ENCODE measurements around the gene RIMKLA. TPM values are rescaled to one million over a fixed set of nuclear protein-coding genes. Genes with fewer than 3 reads are reported as not detected.

The RIMKLA gene
- total RNA-seq, 1 donor from 2014 or later = 4.1 TPM

- Mint-ChIP-seq H3K36me3 (ENCODE audit: unreplicated experiment) (no peaks in the 10 kb centered on the region), H3K27me3 (ENCODE audit: unreplicated experiment) (peaks cover 3% of the 10 kb centered on the region), H3K4me3 (ENCODE audit: unreplicated experiment) (no peak overlapping the region), H3K9me3 (ENCODE audit: unreplicated experiment) (no peaks in the 10 kb centered on the region), H3K27ac (ENCODE audit: unreplicated experiment) (no peak overlapping the region), H3K4me1 (ENCODE audit: low read depth, unreplicated experiment) (no peaks in the 10 kb centered on the region)
- DNase-seq = no peak
- no peak for TF ChIP-seq CTCF (IDR thresholded peaks at IDR 0.05; ENCODE audit: partially characterized antibody, unreplicated experiment)
Observed at GRCh38 chr1:42370876-42371549, 9.6 kb upstream of the RIMKLA start.

GRCh38 chr1:42372796-42373195 is 7.8 kb upstream of the RIMKLA start:
- Mint-ChIP-seq H3K36me3 (ENCODE audit: unreplicated experiment) (no peaks in the 10 kb centered on the region), H3K27me3 (ENCODE audit: unreplicated experiment) (peaks cover 3% of the 10 kb centered on the region), H3K9me3 (ENCODE audit: unreplicated experiment) (no peaks in the 10 kb centered on the region), H3K27ac (ENCODE audit: unreplicated experiment) (no peak overlapping the region), H3K4me3 (ENCODE audit: unreplicated experiment) (no peak overlapping the region), H3K4me1 (ENCODE audit: low read depth, unreplicated experiment) (no peaks in the 10 kb centered on the region)
- TF ChIP-seq CTCF (IDR thresholded peaks at IDR 0.05; ENCODE audit: partially characterized antibody, unreplicated experiment) = no peak
- DNase-seq = no peak

GRCh38 chr1:42379794-42380585 is 602 bp upstream of the RIMKLA start:
- Mint-ChIP-seq H3K4me1 (ENCODE audit: low read depth, unreplicated experiment) (no peaks in the 10 kb centered on the region), H3K9me3 (ENCODE audit: unreplicated experiment) (peaks cover 2% of the 10 kb centered on the region), H3K36me3 (ENCODE audit: unreplicated experiment) (no peaks in the 10 kb centered on the region), H3K27ac (ENCODE audit: unreplicated experiment) (peak overlapping the region; percentile 72), H3K27me3 (ENCODE audit: unreplicated experiment) (peaks cover 4% of the 10 kb centered on the region), H3K4me3 (ENCODE audit: unreplicated experiment) (peak overlapping the region; percentile 88)
- TF ChIP-seq CTCF (IDR thresholded peaks at IDR 0.05; ENCODE audit: partially characterized antibody, unreplicated experiment) = no peak
- peak; percentile 74 for DNase-seq

GRCh38 chr1:42381280-42381673 is 685 bp downstream of the RIMKLA start:
- Mint-ChIP-seq H3K4me1 (ENCODE audit: low read depth, unreplicated experiment) (no peaks in the 10 kb centered on the region), H3K27ac (ENCODE audit: unreplicated experiment) (no peak overlapping the region), H3K27me3 (ENCODE audit: unreplicated experiment) (peaks cover 7% of the 10 kb centered on the region), H3K4me3 (ENCODE audit: unreplicated experiment) (peak overlapping the region; percentile 84), H3K36me3 (ENCODE audit: unreplicated experiment) (no peaks in the 10 kb centered on the region), H3K9me3 (ENCODE audit: unreplicated experiment) (peaks cover 2% of the 10 kb centered on the region)
- no peak for DNase-seq
- no peak for TF ChIP-seq CTCF (IDR thresholded peaks at IDR 0.05; ENCODE audit: partially characterized antibody, unreplicated experiment)

- Mint-ChIP-seq H3K4me1 (ENCODE audit: low read depth, unreplicated experiment) (no peaks in the 10 kb centered on the region), H3K27me3 (ENCODE audit: unreplicated experiment) (peaks cover 3% of the 10 kb centered on the region), H3K9me3 (ENCODE audit: unreplicated experiment) (no peaks in the 10 kb centered on the region), H3K27ac (ENCODE audit: unreplicated experiment) (no peak overlapping the region), H3K4me3 (ENCODE audit: unreplicated experiment) (no peak overlapping the region), H3K36me3 (ENCODE audit: unreplicated experiment) (no peaks in the 10 kb centered on the region)
- no peak for TF ChIP-seq CTCF (IDR thresholded peaks at IDR 0.05; ENCODE audit: partially characterized antibody, unreplicated experiment)
- DNase-seq = no peak
Observed at GRCh38 chr1:42385283-42385682, 4.7 kb downstream of the RIMKLA start.

Data from glutamatergic neuron (in vitro differentiated cells).